T-cell (primary cell): ENCODE measurements around the gene DIPK1B. TPM values are rescaled to one million over a fixed set of nuclear protein-coding genes. Genes with fewer than 3 reads are reported as not detected.

Experiments
- ATAC-seq, 4 experiments: fragments of 200-7000 bp in 3 of 4; fragments of 150-1000 bp in 1 of 4; cut with Tn5 transposase; replicated peaks in 1 of 4; 1 replicate in 3 of 4; 2 replicates in 1 of 4; pipeline ENCODE4 v1.10.0; 2021; ENCODE audit warnings: moderate library complexity in 3 of 4, mild to moderate bottlenecking in 2 of 4, moderate number of reproducible peaks in 1 of 4
- CTCF ChIA-PET, 2 donors: fragments of 300-600 bp; sonication (Branson Sonifier 250); formaldehyde crosslinking; loops; one replicate each; lab custom pipeline; 2022; ENCODE audit warnings: antibody characterized with exemption in 2 of 2; lab: Charles Lee
- POLR2A ChIA-PET, 2 donors: fragments of 300-600 bp; sonication (Branson Sonifier 250); formaldehyde crosslinking; loops; one replicate each; lab custom pipeline; 2022; ENCODE audit warnings: antibody characterized with exemption in 2 of 2; lab: Charles Lee
- DNase-seq, 35 experiments: peaks; one replicate each; pipeline versions ENCODE4 v3.0.0 to v3.0.0-alpha.2; 2013 to 2023
- H3K27ac ChIP-seq: one replicate; pipeline ENCODE4 v1.5.1; 2013; ENCODE audit warnings: low read length
- H3K27me3 ChIP-seq, 2 experiments: replicated peaks in 1 of 2; 1 replicate in 1 of 2; 2 replicates in 1 of 2; pipeline versions ENCODE4 v1.6.1 to v1.7.0; 2013; ENCODE audit warnings: low read length in 1 of 2, mixed read lengths in 1 of 2; ENCODE audit not compliant: control insufficient read depth in 2 of 2, insufficient read depth in 2 of 2; ENCODE audit errors: extremely low read depth in 1 of 2
- H3K36me3 ChIP-seq, 2 donors: 1 replicate in 1 of 2; 2 replicates in 1 of 2; pipeline versions ENCODE4 v1.6.1 to v1.7.0; 2013; ENCODE audit warnings: low read length in 1 of 2; ENCODE audit not compliant: control insufficient read depth in 2 of 2, insufficient read depth in 1 of 2; ENCODE audit errors: extremely low read depth in 1 of 2
- H3K4me1 ChIP-seq, 2 experiments: 1 replicate in 1 of 2; 2 replicates in 1 of 2; pipeline versions ENCODE4 v1.6.1 to v1.7.0; 2013; ENCODE audit warnings: low read length in 2 of 2, mixed read lengths in 1 of 2; ENCODE audit not compliant: insufficient read depth in 2 of 2, control insufficient read depth in 1 of 2; ENCODE audit errors: extremely low read depth in 1 of 2
- H3K4me3 ChIP-seq, 2 donors: 1 replicate in 1 of 2; 2 replicates in 1 of 2; pipeline versions ENCODE4 v1.5.1 to v1.7.0; 2013; ENCODE audit warnings: mild to moderate bottlenecking in 2 of 2, low read length in 1 of 2, moderate library complexity in 1 of 2; ENCODE audit not compliant: control insufficient read depth in 1 of 2; ENCODE audit errors: extremely low read depth in 1 of 2
- H3K9me3 ChIP-seq: 2 replicates; pipeline ENCODE4 v1.7.0; 2013
- H3K27ac Mint-ChIP-seq, 2 donors: one replicate each; pipeline ENCODE4 v1.8.0; 2020 to 2021; ENCODE audit warnings: mild to moderate bottlenecking in 2 of 2, mixed read lengths in 2 of 2
- H3K27me3 Mint-ChIP-seq, 2 donors: one replicate each; pipeline ENCODE4 v1.8.0; 2021 to 2022; ENCODE audit warnings: mixed read lengths in 2 of 2
- H3K36me3 Mint-ChIP-seq: one replicate; pipeline ENCODE4 v1.8.0; 2021; ENCODE audit warnings: mixed read lengths
- H3K4me1 Mint-ChIP-seq, 3 donors: one replicate each; pipeline ENCODE4 v1.8.0; 2020 to 2022; ENCODE audit warnings: mixed read lengths in 3 of 3, mild to moderate bottlenecking in 1 of 3
- H3K4me3 Mint-ChIP-seq, 3 donors: one replicate each; pipeline ENCODE4 v1.8.0; 2020 to 2022; ENCODE audit warnings: mild to moderate bottlenecking in 3 of 3, mixed read lengths in 3 of 3, moderate library complexity in 3 of 3
- H3K9me3 Mint-ChIP-seq, 3 donors: one replicate each; pipeline ENCODE4 v1.8.0; 2020 to 2022; ENCODE audit warnings: mixed read lengths in 3 of 3
- WGBS: methylation state at CpG from one replicate; pipeline ENCODE4 v1.1.5; 2013; ENCODE audit warnings: missing lambda C conversion rate; ENCODE audit not compliant: insufficient coverage; 5-methylcytosine and 5-hydroxymethylcytosine counted together
- total RNA-seq, 35 experiments: library from RNA in 6 of 35; stranded (reverse) in 6 of 35; fragments of 120-200 nt in 1 of 35; gene quantifications; one replicate each; pipeline versions ENCODE4 v1.2.1 to v1.2.4 and lab custom pipeline; 2013 to 2026

DIPK1B gene
- total RNA-seq (1 to 10 TPM in 1 of 5 donors, under 1 TPM in 4; 0.25 to 2.1 (median 0.77) TPM), total RNA-seq (lab: John Stamatoyannopoulos, UW) (0.04 to 2.6 (median 0.46) reads per million in 29 experiments)
- 0.26 TPM for total RNA-seq (2013)

GRCh38 chr9:136711751-136712689, at the start of gene DIPK1B:
Gene DIPK1B (plus strand): TSS chr9:136712572. CDS start chr9:136712666, 94 bp downstream.
- Mint-ChIP-seq H3K27ac (no peak within 1 kb of the TSS), H3K36me3 (no peaks in the 10 kb centered on the region), H3K9me3 (no peaks in the 10 kb centered on the region), H3K27me3 (peaks cover 13 to 54% of the 10 kb centered on the region in 2 donors), H3K4me3 (peak within 1 kb of the TSS; percentile 52 to 77 (median 63)), H3K4me1 (peaks cover 4 to 11% (median 9%) of the 10 kb centered on the region in 3 donors)
- WGBS: 2% methylated on average over 118 of the region's 119 CpGs
- Histone ChIP-seq H3K9me3 (no peaks in the 10 kb centered on the region), H3K27me3 (peaks cover 0 to 72% of the 10 kb centered on the region in 2 experiments), H3K27ac (no peak within 1 kb of the TSS), H3K36me3 (no peaks in the 10 kb centered on the region), H3K4me1 (peaks cover 0 to 13% of the 10 kb centered on the region in 2 experiments), H3K4me3 (peak within 1 kb of the TSS in 1 of 2 donors; percentile 74)
- peak in 3 of 35 experiments; percentile 15 to 29 (median 21) for DNase-seq
- CTCF ChIA-PET: interaction anchor here in 1 of 2 donors (0.6 kb wide), 1 partner anchor 11 kb away, joined by 3 read pairs; no protein-coding TSS in a partner anchor
- POLR2A ChIA-PET: no interaction called here
- ATAC-seq: peak; percentile 41 to 49 (median 42)

DNA sequence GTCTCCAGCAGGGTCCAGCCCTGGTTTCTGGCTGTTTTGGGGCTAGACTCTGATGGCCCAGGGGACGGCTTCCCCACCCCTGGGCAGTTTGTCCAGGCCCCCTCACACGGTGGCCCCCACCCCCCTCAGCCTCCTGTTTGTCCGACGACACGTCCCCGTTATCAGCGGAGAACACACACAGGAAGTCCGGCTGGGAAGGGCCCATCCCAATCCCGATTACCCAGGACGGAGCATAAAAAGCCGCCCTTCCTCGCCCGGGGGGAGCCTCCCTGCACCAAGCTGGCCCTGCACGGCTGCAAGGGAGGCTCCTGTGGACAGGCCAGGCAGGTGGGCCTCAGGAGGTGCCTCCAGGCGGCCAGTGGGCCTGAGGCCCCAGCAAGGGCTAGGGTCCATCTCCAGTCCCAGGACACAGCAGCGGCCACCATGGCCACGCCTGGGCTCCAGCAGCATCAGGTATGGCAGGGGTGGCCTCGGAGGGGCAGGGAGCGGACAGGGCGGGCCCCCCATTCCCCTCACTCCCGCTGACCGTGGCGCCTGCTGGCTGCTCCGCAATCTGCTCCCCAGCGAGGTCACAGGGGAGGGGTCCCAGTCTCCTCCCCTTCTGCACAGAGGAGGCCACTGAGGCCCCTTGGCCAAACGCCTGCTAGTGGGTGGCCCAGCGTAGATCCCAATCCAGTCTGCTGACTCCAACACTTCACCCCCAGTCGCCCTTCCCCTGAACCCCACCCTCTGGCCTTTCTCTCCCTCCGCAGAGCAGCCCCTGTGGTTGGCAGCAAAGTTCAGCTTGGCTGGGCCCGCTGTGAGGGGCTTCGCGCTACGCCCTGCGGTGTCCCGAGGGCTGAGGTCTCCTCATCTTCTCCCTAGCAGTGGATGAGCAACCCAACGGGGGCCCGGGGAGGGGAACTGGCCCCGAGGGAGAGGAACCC, 49.5 kb upstream of the DIPK1B start, which contains the start of gene EGFL7:
EGFL7 (plus strand) TSS at position 261 of the 926 bp plus-strand sequence. CDS start 5,367 bp downstream, outside the sequence.
- peaks cover 0 to 91% of the 10 kb centered on the region in 2 experiments for H3K27me3 ChIP-seq
- POLR2A ChIA-PET: no interaction called here
- H3K4me1 Mint-ChIP-seq: peaks cover 11 to 13% (median 12%) of the 10 kb centered on the region in 3 donors
- H3K9me3 ChIP-seq: no peaks in the 10 kb centered on the region
- DNase-seq (no peak), ATAC-seq (no peak)
- H3K27ac Mint-ChIP-seq: no peak within 1 kb of the TSS
- H3K27ac ChIP-seq: no peak within 1 kb of the TSS
- H3K27me3 Mint-ChIP-seq: peaks cover 7 to 33% of the 10 kb centered on the region in 2 donors
- H3K36me3 ChIP-seq: no peaks in the 10 kb centered on the region
- no peak within 1 kb of the TSS for H3K4me3 ChIP-seq
- peaks cover 3 to 30% of the 10 kb centered on the region in 2 experiments for H3K4me1 ChIP-seq
- H3K36me3 Mint-ChIP-seq: no peaks in the 10 kb centered on the region
- WGBS: 79% methylated on average over 26 of the region's 38 CpGs
- H3K4me3 Mint-ChIP-seq: no peak within 1 kb of the TSS
- H3K9me3 Mint-ChIP-seq: no peaks in the 10 kb centered on the region
- CTCF ChIA-PET: no interaction called here

GRCh38 chr9:136664000-136664915, 48.1 kb upstream of the DIPK1B start:
- H3K27ac Mint-ChIP-seq: no peak overlapping the region
- H3K36me3 ChIP-seq: no peaks in the 10 kb centered on the region
- H3K36me3 Mint-ChIP-seq: no peaks in the 10 kb centered on the region
- peaks cover 0 to 88% of the 10 kb centered on the region in 2 experiments for H3K27me3 ChIP-seq
- no peaks in the 10 kb centered on the region for H3K9me3 ChIP-seq
- H3K4me1 ChIP-seq: peaks cover 3 to 16% of the 10 kb centered on the region in 2 experiments
- peak overlapping the region; percentile 70 to 81 (median 71) for H3K4me3 Mint-ChIP-seq
- ChIA-PET POLR2A (no interaction called here), CTCF (interaction anchor here in 1 of 2 donors (0.5 kb wide), 1 partner anchor 63 kb away, joined by 4 read pairs; no protein-coding TSS in a partner anchor)
- peaks cover 3 to 5% (median 5%) of the 10 kb centered on the region in 3 donors for H3K4me1 Mint-ChIP-seq
- no peak overlapping the region for H3K27ac ChIP-seq
- ATAC-seq: no peak
- H3K4me3 ChIP-seq: no peak overlapping the region
- H3K27me3 Mint-ChIP-seq: peaks cover 0 to 27% of the 10 kb centered on the region in 2 donors
- WGBS: 87% methylated on average over 24 of the region's 27 CpGs
- no peak for DNase-seq
- no peaks in the 10 kb centered on the region for H3K9me3 Mint-ChIP-seq

DNA sequence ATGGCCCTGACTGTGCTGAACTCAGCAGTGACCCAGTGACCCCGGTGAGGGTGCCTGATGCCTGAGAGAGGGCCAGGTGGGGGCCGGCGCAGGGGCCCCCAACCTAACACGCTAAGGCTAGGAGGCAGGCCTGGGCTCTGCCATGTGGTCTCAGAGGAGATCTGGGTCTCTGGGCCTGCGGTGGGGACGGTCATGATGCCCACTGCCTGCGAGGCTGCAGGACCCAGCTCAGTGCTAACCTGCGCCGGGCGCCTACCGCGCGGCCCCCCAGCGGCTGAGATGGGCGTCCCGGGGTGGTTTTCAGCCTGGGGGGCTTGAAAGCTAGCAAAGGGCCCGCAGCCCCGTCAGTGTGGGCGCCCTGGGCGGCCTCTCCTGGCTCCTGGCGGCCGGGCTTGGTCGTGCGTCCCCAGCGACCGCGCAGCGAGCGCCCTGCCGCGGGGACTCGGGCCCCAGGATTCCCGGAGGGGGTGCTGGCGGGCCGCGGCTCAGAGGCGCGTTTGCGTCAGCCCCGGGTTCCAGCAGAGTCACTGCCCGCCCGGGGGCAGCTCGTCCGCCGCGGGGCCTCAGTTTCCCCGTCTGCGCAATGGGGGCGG, 47.2 kb upstream of the DIPK1B start:
- peak overlapping the region in 1 of 2 donors; percentile 33 for H3K4me3 ChIP-seq
- H3K27ac ChIP-seq: no peak overlapping the region
- ChIA-PET CTCF (no interaction called here), POLR2A (no interaction called here)
- Mint-ChIP-seq H3K27me3 (peaks cover 0 to 24% of the 10 kb centered on the region in 2 donors), H3K4me3 (peak overlapping the region; percentile 70 to 81 (median 71)), H3K9me3 (no peaks in the 10 kb centered on the region), H3K4me1 (peaks cover 3 to 5% (median 5%) of the 10 kb centered on the region in 3 donors), H3K36me3 (no peaks in the 10 kb centered on the region), H3K27ac (no peak overlapping the region)
- WGBS: 8% methylated on average over 48 of the region's 49 CpGs
- H3K4me1 ChIP-seq: peaks cover 0 to 9% of the 10 kb centered on the region in 2 experiments
- DNase-seq: peak in 2 of 35 experiments; percentile 24 to 36
- H3K9me3 ChIP-seq: no peaks in the 10 kb centered on the region
- H3K36me3 ChIP-seq: no peaks in the 10 kb centered on the region
- ATAC-seq: peak; percentile 37 to 48 (median 42)
- H3K27me3 ChIP-seq: peaks cover 0 to 88% of the 10 kb centered on the region in 2 experiments

DNA sequence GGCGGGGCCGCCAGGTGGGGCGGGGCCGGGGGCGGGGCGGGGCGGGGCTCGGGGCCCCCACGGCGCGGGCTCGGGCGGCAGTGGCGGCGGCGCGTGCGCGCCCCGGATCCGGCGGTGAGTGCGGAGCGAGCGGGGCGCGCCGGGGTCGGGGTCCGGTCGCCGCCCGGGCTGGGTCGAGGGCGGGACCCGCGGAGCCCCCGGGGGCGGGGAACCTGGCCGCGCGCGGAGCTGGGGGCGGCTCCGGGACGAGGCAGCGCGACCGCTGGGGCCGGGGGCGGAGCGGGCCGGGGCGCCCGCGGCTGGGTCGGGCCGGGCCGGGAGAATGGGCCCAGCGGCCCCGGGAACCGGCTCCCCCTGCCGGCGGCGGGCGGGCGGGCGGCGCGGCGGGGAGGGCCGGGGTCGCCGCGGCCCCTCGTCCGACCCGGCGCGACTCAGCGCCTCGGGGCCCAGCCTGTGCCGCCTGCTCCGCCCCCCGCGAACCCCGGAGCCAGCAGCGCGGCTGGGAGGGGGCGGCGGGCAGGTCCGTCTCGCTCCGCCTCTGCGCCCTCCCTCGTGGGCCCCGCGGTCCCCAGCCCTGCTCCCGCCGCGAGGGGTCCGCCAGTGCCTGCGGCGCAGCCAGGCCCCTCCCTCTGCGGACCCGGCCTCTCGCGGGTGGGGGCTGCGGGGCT, 46.5 kb upstream of the DIPK1B start:
- Histone ChIP-seq H3K4me1 (peaks cover 0 to 9% of the 10 kb centered on the region in 2 experiments), H3K27ac (no peak overlapping the region), H3K36me3 (no peaks in the 10 kb centered on the region), H3K9me3 (no peaks in the 10 kb centered on the region), H3K27me3 (peaks cover 0 to 87% of the 10 kb centered on the region in 2 experiments), H3K4me3 (no peak overlapping the region)
- peaks cover 0 to 21% of the 10 kb centered on the region in 2 donors for H3K27me3 Mint-ChIP-seq
- H3K4me3 Mint-ChIP-seq: peak overlapping the region in 1 of 3 donors; percentile 62
- no peaks in the 10 kb centered on the region for H3K9me3 Mint-ChIP-seq
- ATAC-seq (peak; percentile 52 to 70 (median 62)), DNase-seq (peak in 5 of 35 experiments; percentile 19 to 40 (median 23))
- WGBS: under 1% methylated on average over 105 of the region's 109 CpGs
- H3K4me1 Mint-ChIP-seq: peaks cover 3 to 5% (median 5%) of the 10 kb centered on the region in 3 donors
- ChIA-PET CTCF (no interaction called here), POLR2A (no interaction called here)
- H3K27ac Mint-ChIP-seq: no peak overlapping the region
- no peaks in the 10 kb centered on the region for H3K36me3 Mint-ChIP-seq
